DOHH2 (cell line): ENCODE data around the gene NRM.

Experiments
- H3F3A ChIP-seq: fragments of 200-600 bp; sonication (generic), shearing (Covaris generic); 2 replicates; pipeline ENCODE4 v1.6.0; 2016; ENCODE audit warnings: antibody characterized with exemption, mild to moderate bottlenecking; ENCODE audit not compliant: control insufficient read depth, insufficient read depth
- H3K27ac ChIP-seq: fragments of 200-600 bp; sonication (generic); 2 replicates; pipeline ENCODE4 v1.5.1; 2014; ENCODE audit warnings: low read depth, mild to moderate bottlenecking, low read length, moderate library complexity
- H3K27me3 ChIP-seq: fragments of 200-600 bp; sonication (generic); 2 replicates; pipeline ENCODE4 v1.6.1; 2014; ENCODE audit warnings: mild to moderate bottlenecking, low read length, mixed read lengths; ENCODE audit not compliant: control insufficient read depth
- H3K36me3 ChIP-seq: fragments of 200-600 bp; sonication (generic); 2 replicates; pipeline ENCODE4 v1.6.1; 2014; ENCODE audit warnings: mild to moderate bottlenecking, low read length, moderate library complexity, mixed read lengths; ENCODE audit not compliant: control insufficient read depth
- H3K4me1 ChIP-seq: fragments of 200-600 bp; sonication (generic); 2 replicates; pipeline ENCODE4 v1.6.1; 2014; ENCODE audit warnings: mild to moderate bottlenecking, low read length, mixed read lengths; ENCODE audit not compliant: control insufficient read depth
- H3K4me2 ChIP-seq: fragments of 200-600 bp; sonication (generic); 2 replicates; pipeline ENCODE4 v1.6.0; 2014; ENCODE audit warnings: mild to moderate bottlenecking, low read length, moderate library complexity
- H3K4me3 ChIP-seq: fragments of 200-600 bp; sonication (generic); 2 replicates; pipeline ENCODE4 v1.5.1; 2014; ENCODE audit warnings: mild to moderate bottlenecking, low read length, mixed read lengths
- H3K79me2 ChIP-seq: fragments of 200-600 bp; sonication (generic); 2 replicates; pipeline ENCODE4 v1.6.1; 2014; ENCODE audit warnings: mild to moderate bottlenecking, low read length, mixed read lengths; ENCODE audit not compliant: control insufficient read depth
- H3K9me2 ChIP-seq: fragments of 200-600 bp; sonication (generic); replicated peaks from 2 replicates; pipeline ENCODE4 v1.6.1; 2014; ENCODE audit warnings: mild to moderate bottlenecking, low read length, mixed read lengths; ENCODE audit not compliant: control insufficient read depth
- H3K9me3 ChIP-seq: fragments of 200-600 bp; sonication (generic); 2 replicates; pipeline ENCODE4 v1.6.1; 2014; ENCODE audit warnings: antibody characterized with exemption, low read length, mixed read lengths; ENCODE audit not compliant: control insufficient read depth, insufficient read depth
- H4K20me1 ChIP-seq: fragments of 200-600 bp; sonication (generic); 2 replicates; pipeline ENCODE4 v1.6.0; 2014; ENCODE audit warnings: low read depth, mild to moderate bottlenecking, antibody characterized with exemption, low read length, moderate library complexity; ENCODE audit not compliant: control insufficient read depth, insufficient read depth
- CTCF ChIP-seq: fragments of 200-600 bp; sonication (generic); IDR thresholded peaks from one replicate; pipeline ENCODE4 v1.5.1; 2014; ENCODE audit warnings: antibody characterized with exemption, mild to moderate bottlenecking, low read depth, low read length; ENCODE audit not compliant: poor library complexity, severe bottlenecking
- EZH2phosphoT487 ChIP-seq: fragments of 200-600 bp; sonication (generic); IDR thresholded peaks from 2 replicates; pipeline ENCODE4 v1.6.1; 2017; ENCODE audit warnings: borderline replicate concordance, mild to moderate bottlenecking, antibody characterized with exemption, low read length, moderate library complexity, mixed read lengths

NRM gene

GRCh38 chr6:30684386-30685156 lies 6.2 kb downstream of the NRM start:
- Histone ChIP-seq H3F3A (peaks cover 48% of the 10 kb centered on the region), H3K4me2 (peak overlapping the region; percentile 82), H3K4me1 (peaks cover 44% of the 10 kb centered on the region), H3K9me2 (no peaks in the 10 kb centered on the region), H3K79me2 (peaks cover 96% of the 10 kb centered on the region), H4K20me1 (peaks cover 5% of the 10 kb centered on the region; the same call in 1 of the 2 replicates), H3K27me3 (no peaks in the 10 kb centered on the region), H3K9me3 (no peaks in the 10 kb centered on the region), H3K4me3 (peak overlapping the region; percentile 88), H3K27ac (peak overlapping the region; percentile 90), H3K36me3 (peaks cover 87% of the 10 kb centered on the region)
- no peak for TF ChIP-seq EZH2phosphoT487
- no peak for TF ChIP-seq CTCF

GRCh38 chr6:30683980-30684338 lies 6.8 kb downstream of the NRM start:
- Histone ChIP-seq H3K4me3 (peak overlapping the region; percentile 88), H3K79me2 (peaks cover 95% of the 10 kb centered on the region)

GRCh38 chr6:30683183-30683979 lies 7.4 kb downstream of the NRM start:
- Histone ChIP-seq H3K9me3 (no peaks in the 10 kb centered on the region), H3K27ac (peak overlapping the region; percentile 90), H3F3A (peaks cover 48% of the 10 kb centered on the region), H3K9me2 (no peaks in the 10 kb centered on the region), H4K20me1 (peaks cover 11% of the 10 kb centered on the region), H3K27me3 (no peaks in the 10 kb centered on the region), H3K79me2 (peaks cover 95% of the 10 kb centered on the region), H3K36me3 (peaks cover 89% of the 10 kb centered on the region), H3K4me3 (peak overlapping the region; percentile 88), H3K4me2 (peak overlapping the region; percentile 82), H3K4me1 (peaks cover 43% of the 10 kb centered on the region)
- TF ChIP-seq EZH2phosphoT487 = no peak
- TF ChIP-seq CTCF = no peak

More at GRCh38 chr6:30683980-30684338, 6.8 kb downstream of the NRM start:
- H3K4me1 ChIP-seq = peaks cover 44% of the 10 kb centered on the region
- H3K27ac ChIP-seq = peak overlapping the region; percentile 90
- peaks cover 7% of the 10 kb centered on the region; the same call in 1 of the 2 replicates for H4K20me1 ChIP-seq
- H3K9me2 ChIP-seq = no peaks in the 10 kb centered on the region
- H3K27me3 ChIP-seq = no peaks in the 10 kb centered on the region
- TF ChIP-seq EZH2phosphoT487 (no peak), CTCF (no peak)
- peaks cover 88% of the 10 kb centered on the region for H3K36me3 ChIP-seq
- peaks cover 47% of the 10 kb centered on the region for H3F3A ChIP-seq
- H3K4me2 ChIP-seq = peak overlapping the region; percentile 82
- no peaks in the 10 kb centered on the region for H3K9me3 ChIP-seq
